Erythroblast (primary cell): ENCODE results near the gene B3GNT5.

Source experiments
- DNase-seq, 2 experiments: peaks; one replicate each; lab custom pipeline; 2025; lab: John Stamatoyannopoulos, UW
- GATA1 ChIP-seq: IDR thresholded peaks from 2 replicates; pipeline ENCODE4 v1.6.1; 2011; ENCODE audit warnings: low read depth, mild to moderate bottlenecking, control low read depth, low read length, moderate library complexity
- POLR2A ChIP-seq: IDR thresholded peaks from 2 replicates; pipeline ENCODE4 v1.6.1; 2011; ENCODE audit warnings: mild to moderate bottlenecking, low read length

B3GNT5 gene

GRCh38 chr3:183247011-183247589 is 6.0 kb upstream of the B3GNT5 start:
- TF ChIP-seq POLR2A (no peak), GATA1 (no peak)
- no peak for DNase-seq

- no peak for DNase-seq
- TF ChIP-seq POLR2A (no peak), GATA1 (no peak)
Measured at GRCh38 chr3:183249006-183249718, 3.9 kb upstream of the B3GNT5 start.

GRCh38 chr3:183252118-183252782 is 803 bp upstream of the B3GNT5 start:
- DNase-seq, result peak; percentile 12 to 35
- TF ChIP-seq POLR2A (no peak), GATA1 (no peak)

GRCh38 chr3:183253528-183254486 is 754 bp downstream of the B3GNT5 start:
- DNase-seq, result peak; percentile 62 to 75
- peak; percentile 55 for TF ChIP-seq POLR2A
- TF ChIP-seq GATA1, result no peak

GRCh38 chr3:183254487-183255347 is 1.7 kb downstream of the B3GNT5 start:
- TF ChIP-seq GATA1 (no peak), POLR2A (no peak)
- DNase-seq, result peak; percentile 58 to 67

- TF ChIP-seq POLR2A (no peak), GATA1 (no peak)
- DNase-seq, result peak; percentile 49 to 58
Measured at GRCh38 chr3:183255348-183255730, 2.3 kb downstream of the B3GNT5 start.

- no peak for TF ChIP-seq POLR2A
- DNase-seq, result no peak
Measured at GRCh38 chr3:183259087-183259486, 6.0 kb downstream of the B3GNT5 start.

GRCh38 chr3:183259621-183260020 is 6.6 kb downstream of the B3GNT5 start:
- DNase-seq, result no peak

GRCh38 chr3:183260167-183260904 is 7.3 kb downstream of the B3GNT5 start:
- TF ChIP-seq POLR2A (no peak), GATA1 (no peak)
- no peak for DNase-seq

More at GRCh38 chr3:183259621-183260020, 6.6 kb downstream of the B3GNT5 start:
- no peak for TF ChIP-seq POLR2A
- no peak for TF ChIP-seq GATA1

DNA sequence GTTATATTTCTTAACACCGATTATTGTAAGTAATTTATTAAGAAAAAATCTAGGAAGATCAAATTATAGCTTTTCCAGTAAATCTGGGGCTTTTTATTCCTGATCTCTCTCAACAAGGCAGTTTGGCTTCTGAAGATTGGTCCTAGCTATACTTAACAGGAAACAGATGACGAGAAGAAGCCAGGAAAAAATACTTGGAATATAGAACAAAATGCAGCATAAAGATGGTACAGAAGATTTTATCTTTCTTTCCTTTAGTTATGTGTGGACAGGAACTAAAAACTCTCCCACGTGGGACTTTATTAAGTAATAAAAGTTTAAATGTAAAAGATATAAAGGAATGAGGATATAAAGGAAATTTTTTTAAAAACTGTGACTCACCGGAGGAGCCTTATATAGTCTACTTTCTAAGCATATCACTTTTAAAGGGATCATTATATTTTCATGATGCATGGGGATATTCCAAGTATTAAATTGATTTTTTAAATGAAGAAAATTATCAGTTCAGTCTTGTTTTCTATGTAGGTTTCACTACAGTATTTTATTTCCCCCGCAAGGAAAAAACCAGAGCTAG is 8.2 kb downstream of the B3GNT5 start:
- no peak for DNase-seq
- TF ChIP-seq POLR2A (no peak), GATA1 (no peak)

DNA sequence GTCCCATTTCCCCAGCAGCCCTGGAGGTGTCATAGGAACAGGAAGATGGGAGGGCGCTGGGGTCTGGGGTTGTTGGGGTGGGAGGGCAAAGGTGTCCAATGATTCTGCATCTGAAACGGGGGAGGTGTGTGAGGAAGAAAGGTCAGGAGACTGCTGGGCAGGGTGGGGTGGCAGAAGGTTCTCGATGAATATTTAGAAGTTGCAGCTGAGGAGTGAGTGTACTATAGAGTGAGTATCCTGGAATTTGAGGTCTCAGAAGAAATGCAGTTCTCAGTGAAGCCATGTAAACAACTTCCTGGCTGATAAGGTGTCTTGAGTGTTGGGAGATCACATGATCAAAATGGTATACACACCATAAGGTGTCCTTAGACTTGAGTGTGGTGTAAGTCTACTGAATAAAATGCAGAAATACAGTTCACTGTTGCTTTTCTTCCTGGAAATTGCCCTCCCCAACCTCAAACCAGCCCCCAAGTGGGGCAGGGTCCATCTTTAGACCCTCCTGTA is 9.9 kb downstream of the B3GNT5 start:
- no peak for DNase-seq
- TF ChIP-seq POLR2A, result no peak
- no peak for TF ChIP-seq GATA1

DNA sequence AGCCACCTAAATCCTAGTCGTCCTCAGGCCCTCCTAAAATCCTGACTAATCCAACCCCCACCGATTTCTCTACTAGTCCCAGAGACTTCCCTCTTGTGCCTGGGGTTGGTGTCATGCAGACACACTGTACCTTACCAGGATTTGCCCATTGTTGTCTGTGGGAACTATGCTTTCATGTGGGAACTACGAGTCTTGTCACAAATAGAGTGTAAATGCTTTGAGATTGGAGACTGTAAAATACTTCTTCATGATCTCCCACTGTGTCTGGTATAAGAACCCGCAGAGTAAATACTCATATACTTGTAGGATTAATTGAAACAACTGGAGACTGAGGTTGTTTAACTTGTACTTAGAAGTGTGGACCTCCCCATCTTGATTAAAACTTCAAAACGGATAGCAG is 11.2 kb downstream of the B3GNT5 start:
- TF ChIP-seq GATA1 (no peak), POLR2A (no peak)
- DNase-seq, result no peak
